GM12878 (cell line): ENCODE data around the gene NFE2. TPM values are rescaled to one million over a fixed set of nuclear protein-coding genes. Genes with fewer than 3 reads are reported as not detected.
A peak's percentile ranks its signal among the peaks of the same experiment; 100 is the strongest.

ENCODE experiments used
- ATAC-seq: fragments of 200-7000 bp; cut with Tn5 transposase; 3 replicates; pipeline ENCODE4 v1.9.1; 2020; ENCODE audit warnings: mild to moderate bottlenecking, moderate library complexity
- BruUV-seq: library from RNA; stranded (reverse); fragments of 400-500 nt; replicated peaks from 2 replicates; lab custom pipeline; 2021; lab: Mats Ljungman, UMichigan
- CTCF ChIA-PET: fragments of 300-600 bp; sonication (Branson Sonifier 250); formaldehyde crosslinking; extraction: SDS; loops from one replicate; lab custom pipeline; 2021; ENCODE audit warnings: inconsistent platforms; lab: Yijun Ruan, JAX
- POLR2A ChIA-PET: fragments of 350-600 bp; formaldehyde crosslinking; extraction: SDS; loops from one replicate; lab custom pipeline; 2021; ENCODE audit warnings: inconsistent platforms; lab: Charles Lee
- RAD21 ChIA-PET: fragments of 300-600 bp; sonication (Branson Sonifier 250); formaldehyde crosslinking; loops from one replicate; lab custom pipeline; 2023; ENCODE audit warnings: antibody characterized with exemption; ENCODE audit not compliant: unreplicated experiment; lab: Charles Lee
- SMC1A ChIA-PET: fragments of 300-600 bp; sonication (Branson Sonifier 250); formaldehyde crosslinking; loops from one replicate; lab custom pipeline; 2023; ENCODE audit not compliant: unreplicated experiment, uncharacterized antibody; lab: Charles Lee
- DNase-seq: peaks from one replicate; pipeline ENCODE4 v3.0.0-alpha.2; 2011; ENCODE audit warnings: low read depth, low spot score
- FAIRE-seq: peaks from 3 replicates; lab custom pipeline; 2011; peaks lifted over from hg19 to GRCh38; lab: Jason Lieb, UNC
- H2AFZ ChIP-seq: 2 replicates; pipeline ENCODE4 v1.6.0; 2011; ENCODE audit warnings: low read depth, low read length, control low read depth; ENCODE audit not compliant: control insufficient read depth
- H3K27ac ChIP-seq: 2 replicates; pipeline ENCODE4 v1.5.1; 2011; ENCODE audit warnings: control low read depth; ENCODE audit not compliant: control insufficient read depth, insufficient read depth
- H3K27me3 ChIP-seq, 2 experiments: replicated peaks in 1 of 2; 2 replicates each; pipeline versions ENCODE4 v1.6.0 to v1.6.1; 2011; ENCODE audit warnings: low read length in 1 of 2; ENCODE audit not compliant: control insufficient read depth in 2 of 2, insufficient read depth in 2 of 2
- H3K36me3 ChIP-seq, 2 experiments: 2 replicates each; pipeline ENCODE4 v1.5.1; 2011; ENCODE audit warnings: low read length in 1 of 2; ENCODE audit not compliant: control insufficient read depth in 2 of 2, insufficient read depth in 2 of 2
- H3K4me1 ChIP-seq: 2 replicates; pipeline ENCODE4 v1.6.1; 2011; ENCODE audit warnings: mild to moderate bottlenecking, low read length, moderate library complexity, mixed read lengths; ENCODE audit not compliant: control insufficient read depth, insufficient read depth
- H3K4me2 ChIP-seq: 2 replicates; pipeline ENCODE4 v1.6.0; 2011; ENCODE audit warnings: control low read depth; ENCODE audit not compliant: control insufficient read depth, insufficient read depth
- H3K4me3 ChIP-seq: fragments of 200-600 bp; sonication (generic); 2 replicates; pipeline ENCODE4 v1.5.1; 2016
- H3K79me2 ChIP-seq: 2 replicates; pipeline ENCODE4 v1.6.0; 2011; ENCODE audit warnings: low read length; ENCODE audit not compliant: control insufficient read depth, insufficient read depth
- H3K9ac ChIP-seq: 2 replicates; pipeline ENCODE4 v1.8.0; 2011; ENCODE audit warnings: low read length, control low read depth, mixed read lengths; ENCODE audit not compliant: control insufficient read depth, insufficient read depth
- H3K9me3 ChIP-seq: replicated peaks from 3 replicates; pipeline ENCODE4 v1.5.1; 2011; ENCODE audit warnings: mild to moderate bottlenecking, low read length; ENCODE audit not compliant: control insufficient read depth, insufficient read depth
- H4K20me1 ChIP-seq: 2 replicates; pipeline ENCODE4 v1.6.0; 2011; ENCODE audit not compliant: control insufficient read depth, insufficient read depth
- ATF2 ChIP-seq: IDR thresholded peaks from 2 replicates; pipeline ENCODE4 v1.6.1; 2012; ENCODE audit warnings: low read length, inconsistent platforms
- CREM ChIP-seq: IDR thresholded peaks from 2 replicates; pipeline ENCODE4 v1.6.1; 2014; ENCODE audit warnings: antibody characterized with exemption, low read depth
- HCFC1 ChIP-seq: fragments of 150-350 bp; IDR thresholded peaks from 2 replicates; pipeline ENCODE4 v1.6.1; 2014; ENCODE audit warnings: low read length
- HDAC6 ChIP-seq: fragments of 200-600 bp; sonication (generic); IDR thresholded peaks from one replicate; pipeline ENCODE4 v1.8.0; 2017; ENCODE audit warnings: antibody characterized with exemption; ENCODE audit not compliant: unreplicated experiment
- MTA2 ChIP-seq: fragments of 450-650 bp; IDR thresholded peaks from 2 replicates; pipeline ENCODE4 v1.6.1; 2016; ENCODE audit warnings: low read depth, mild to moderate bottlenecking, moderate library complexity
- SKIL ChIP-seq: fragments of 450-650 bp; IDR thresholded peaks from 2 replicates; pipeline ENCODE4 v1.6.1; 2017; ENCODE audit warnings: mild to moderate bottlenecking, low read depth, inconsistent platforms; ENCODE audit not compliant: poor library complexity, severe bottlenecking
- SMAD1 ChIP-seq: fragments of 450-650 bp; IDR thresholded peaks from 2 replicates; pipeline ENCODE4 v1.6.1; 2018; ENCODE audit warnings: mild to moderate bottlenecking, low read depth; ENCODE audit not compliant: partially characterized antibody
- SMC3 ChIP-seq: IDR thresholded peaks from 2 replicates; pipeline ENCODE4 v1.6.1; 2011; ENCODE audit warnings: low read length, improper control_type of control experiment, borderline replicate concordance
- ZNF384 ChIP-seq: IDR thresholded peaks from 2 replicates; pipeline ENCODE4 v1.6.1; 2012; ENCODE audit warnings: low read depth, mild to moderate bottlenecking, low read length, improper control_type of control experiment, borderline replicate concordance
- WGBS: methylation state at CpG from one replicate; pipeline ENCODE4 v1.1.6; 2016; ENCODE audit warnings: low lambda C conversion rate; ENCODE audit not compliant: insufficient replicate concordance, insufficient coverage; ENCODE audit errors: missing lambda C conversion rate; 5-methylcytosine and 5-hydroxymethylcytosine counted together
- in situ Hi-C: fragments of 300-500 bp; cut with MboI; formaldehyde crosslinking; loops from 9 replicates; pipeline ENCODE4 v1.14.3; 2018; ENCODE audit warnings: mixed read lengths
- intact Hi-C: fragments of 100-400 bp; cut with micrococcal nuclease; formaldehyde crosslinking; loops from one replicate; pipeline ENCODE4 v1.14.2; 2022; ENCODE audit not compliant: unreplicated experiment
- polyA plus RNA-seq, 11 experiments: library from polyadenylated mRNA; depleted of rRNA in 4 of 11; unstranded in 6 of 11; stranded (reverse) in 5 of 11; fragments of >200 nt; fragmentation: Nextera tagmentation in 4 of 11; fragmentation: Illumina TruSeq in 1 of 11; extraction: Ambion mirVana in 4 of 11; extraction: Trizol in 1 of 11; gene quantifications; 1 replicate in 1 of 11; 2 replicates in 10 of 11; pipeline versions ENCODE4 v1.2.1 to v1.2.3, GENCODE V29; 2011 to 2016; ENCODE audit warnings: inconsistent platforms in 2 of 11, missing spikeins in 2 of 11, low read depth in 1 of 11
- total RNA-seq, 4 experiments: library from RNA; depleted of rRNA in 3 of 4; stranded (reverse); fragments of >200 nt in 3 of 4; fragmentation: Illumina TruSeq in 1 of 4; extraction: Trizol in 1 of 4; gene quantifications; 2 replicates each; pipeline versions ENCODE4 v1.2.1 to v1.2.3, GENCODE V29; 2013 to 2021

Gene NFE2
- total and polyA plus RNA-seq, 10 of the 15 experiments (the other 5 are each of a cell fraction or from before 2014, with no cell fraction given), result 0.06 to 0.28 TPM; not detected in 8

GRCh38 chr12:54328595-54329337 lies 28.0 kb upstream of the NFE2 start:
- ATAC-seq (no peak), DNase-seq (no peak), FAIRE-seq (no peak)
- no TSS peak for BruUV-seq
- H4K20me1 ChIP-seq, result no peaks in the 10 kb centered on the region
- ChIA-PET POLR2A (interaction anchor here (0.5 to 1.5 kb wide), 4 partner anchors 13 to 152 kb away, joined by 3 to 4 read pairs (median 3); no protein-coding TSS in a partner anchor), RAD21 (interaction anchor here (0.8 to 1.1 kb wide), 2 partner anchors 30 to 40 kb away, joined by 4 to 5 read pairs; no protein-coding TSS in a partner anchor), SMC1A (interaction anchor here (0.8 to 1.6 kb wide), 2 partner anchors 9 to 32 kb away, joined by 3 to 5 read pairs; no protein-coding TSS in a partner anchor), CTCF (interaction anchor here (0.7 to 5.1 kb wide), 8 partner anchors 7 to 106 kb away, joined by 3 to 80 read pairs (median 4); no protein-coding TSS in a partner anchor)
- WGBS, result 91% methylated on average over 6 of the region's 6 CpGs
- no peak overlapping the region for H3K4me3 ChIP-seq
- peaks cover 24% of the 10 kb centered on the region for H3K79me2 ChIP-seq
- H3K4me1 ChIP-seq, result no peaks in the 10 kb centered on the region; the same call in 1 of the 2 replicates
- in situ Hi-C loops (no loop called here), intact Hi-C loops (no loop called here)
- peak overlapping the region; percentile 6; the same call in 1 of the 2 replicates for H3K27ac ChIP-seq
- H3K4me2 ChIP-seq, result no peak overlapping the region
- H3K9ac ChIP-seq, result no peak overlapping the region
- H3K27me3 ChIP-seq, result no peaks in the 10 kb centered on the region
- no peak overlapping the region for H2AFZ ChIP-seq
- TF ChIP-seq HCFC1 (no peak), ZNF384 (no peak), ATF2 (no peak), SMC3 (no peak), CREM (no peak), MTA2 (no peak), SKIL (no peak), HDAC6 (no peak), SMAD1 (no peak)
- peaks cover 0 to 5% of the 10 kb centered on the region in 2 experiments; a peak in 1 of 4 replicates for H3K36me3 ChIP-seq
- no peaks in the 10 kb centered on the region for H3K9me3 ChIP-seq
